Right hindlimb (tissue), 1 donor: Measurements from ENCODE around the gene CS.
A peak's percentile ranks its signal among the peaks of the same experiment; 100 is the strongest.

Source experiments
- DNase-seq: peaks from one replicate; pipeline ENCODE4 v3.0.0-alpha.2; 2018

CS gene

DNA sequence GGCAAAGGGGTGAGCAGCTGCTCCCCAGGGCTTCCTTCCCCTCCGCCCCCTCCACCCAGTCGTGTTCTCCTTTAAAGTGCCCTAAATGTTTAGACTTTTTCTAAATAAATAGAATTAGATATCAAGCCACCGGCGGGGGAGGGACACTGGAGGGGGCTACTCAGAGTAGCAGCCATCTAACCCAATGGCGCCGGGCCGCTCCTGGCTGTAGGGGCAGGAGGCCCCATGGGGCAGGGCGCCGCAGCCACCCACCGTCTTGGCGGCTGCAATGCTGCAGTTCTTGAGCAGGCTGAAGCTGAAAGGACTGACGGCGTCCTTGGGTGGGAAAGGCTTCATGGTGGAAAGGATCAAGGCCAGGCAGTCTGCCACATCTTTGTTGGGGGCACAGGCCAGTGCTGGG, 57.1 kb downstream of the CS start:
- no peak for DNase-seq

DNA sequence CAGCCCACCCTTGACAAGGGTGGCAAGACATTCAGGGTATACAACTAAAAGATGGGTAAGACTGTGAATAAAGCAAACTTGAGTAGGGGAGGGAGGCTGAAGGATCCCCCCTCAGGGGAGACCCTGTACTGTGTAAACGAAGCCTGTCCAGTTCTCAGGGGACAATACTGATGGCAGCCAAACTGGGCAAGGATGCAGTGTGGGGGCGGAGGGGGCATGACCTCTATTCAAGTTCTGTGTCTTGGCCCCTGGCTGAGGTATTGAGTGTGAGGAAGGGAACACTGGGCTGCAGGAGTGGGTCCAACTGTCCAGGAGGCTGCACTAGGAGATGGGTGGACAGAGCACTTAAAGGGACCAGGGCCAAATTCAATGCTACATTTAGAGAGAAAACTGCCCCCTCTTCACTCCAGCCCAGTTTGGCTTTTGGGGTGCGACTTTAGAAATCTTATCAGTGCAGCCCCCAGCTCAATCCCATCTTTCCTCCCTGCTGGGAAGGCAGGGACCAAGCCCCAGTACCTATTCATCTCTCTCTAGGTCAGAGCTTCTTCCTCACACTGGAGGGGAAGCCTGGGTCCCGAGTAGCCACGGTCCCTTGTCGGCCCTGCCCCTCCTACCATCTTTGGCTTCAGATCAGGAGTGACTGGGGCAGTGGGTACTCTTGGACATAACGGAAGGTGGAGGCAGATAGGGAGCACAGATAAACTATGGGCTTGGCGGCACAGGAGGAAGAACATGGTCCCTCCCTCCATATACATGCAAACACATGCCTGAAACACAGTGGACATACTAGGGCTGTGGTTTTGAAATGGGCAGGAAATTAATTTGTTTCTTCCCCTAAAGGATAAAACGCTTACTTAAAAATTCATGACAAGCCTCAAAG, 58.5 kb downstream of the CS start:
- no peak for DNase-seq

DNA sequence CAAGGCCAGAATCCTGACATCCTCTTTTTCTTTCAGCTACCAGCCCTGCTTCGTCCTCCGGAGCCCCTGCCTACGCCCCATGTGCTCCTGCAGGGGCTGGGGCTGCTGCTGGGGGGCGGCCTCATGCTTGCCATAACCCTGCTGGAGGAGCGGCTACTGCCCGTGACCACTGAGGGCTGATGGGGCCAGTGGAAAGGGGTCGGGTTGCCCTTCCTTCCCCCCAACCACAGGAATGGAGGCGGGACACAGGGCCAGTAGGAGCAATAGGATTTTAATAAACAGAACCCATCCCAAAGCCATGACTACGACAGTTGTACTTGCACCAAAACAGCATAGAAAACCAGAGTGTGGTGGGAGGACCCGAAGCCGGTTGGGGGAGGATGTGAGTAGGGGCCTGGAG, 62.6 kb downstream of the CS start:
- DNase-seq, result no peak

DNA sequence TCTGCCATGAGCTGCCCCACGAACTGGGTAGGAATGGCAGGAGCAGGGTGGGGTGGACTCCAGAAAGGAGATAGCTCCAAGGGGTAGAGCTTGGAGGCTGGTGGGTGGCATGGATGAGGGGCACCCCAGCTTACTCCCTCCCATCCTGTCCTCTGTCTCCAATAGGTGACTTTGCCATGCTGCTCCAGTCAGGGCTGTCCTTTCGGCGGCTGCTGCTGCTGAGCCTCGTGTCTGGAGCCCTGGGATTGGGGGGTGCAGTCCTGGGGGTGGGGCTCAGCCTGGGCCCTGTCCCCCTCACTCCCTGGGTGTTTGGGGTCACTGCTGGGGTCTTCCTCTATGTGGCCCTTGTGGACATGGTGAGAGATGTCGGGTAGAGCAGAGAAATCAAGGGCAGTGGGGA, 63.1 kb downstream of the CS start:
- DNase-seq, result no peak

DNA sequence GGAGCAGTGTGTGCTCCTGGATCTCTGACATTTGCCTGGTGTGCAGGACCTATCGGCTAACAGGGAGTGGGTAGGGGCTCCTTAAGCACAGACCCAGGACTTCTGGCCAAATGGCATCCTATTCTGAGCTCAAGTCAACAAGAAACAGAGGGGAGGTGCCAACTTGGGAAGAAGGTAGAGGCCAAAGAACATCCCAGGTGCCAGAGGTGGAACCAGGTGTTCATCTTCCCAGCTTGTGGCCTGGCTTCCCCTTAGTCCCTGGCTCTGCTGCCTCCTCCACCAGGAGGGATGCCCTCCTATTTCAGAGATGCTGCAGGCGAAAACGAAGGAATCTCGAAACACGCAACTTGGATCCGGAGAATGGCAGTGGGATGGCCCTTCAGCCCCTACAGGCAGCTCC, 64.0 kb downstream of the CS start:
- DNase-seq, result no peak

DNA sequence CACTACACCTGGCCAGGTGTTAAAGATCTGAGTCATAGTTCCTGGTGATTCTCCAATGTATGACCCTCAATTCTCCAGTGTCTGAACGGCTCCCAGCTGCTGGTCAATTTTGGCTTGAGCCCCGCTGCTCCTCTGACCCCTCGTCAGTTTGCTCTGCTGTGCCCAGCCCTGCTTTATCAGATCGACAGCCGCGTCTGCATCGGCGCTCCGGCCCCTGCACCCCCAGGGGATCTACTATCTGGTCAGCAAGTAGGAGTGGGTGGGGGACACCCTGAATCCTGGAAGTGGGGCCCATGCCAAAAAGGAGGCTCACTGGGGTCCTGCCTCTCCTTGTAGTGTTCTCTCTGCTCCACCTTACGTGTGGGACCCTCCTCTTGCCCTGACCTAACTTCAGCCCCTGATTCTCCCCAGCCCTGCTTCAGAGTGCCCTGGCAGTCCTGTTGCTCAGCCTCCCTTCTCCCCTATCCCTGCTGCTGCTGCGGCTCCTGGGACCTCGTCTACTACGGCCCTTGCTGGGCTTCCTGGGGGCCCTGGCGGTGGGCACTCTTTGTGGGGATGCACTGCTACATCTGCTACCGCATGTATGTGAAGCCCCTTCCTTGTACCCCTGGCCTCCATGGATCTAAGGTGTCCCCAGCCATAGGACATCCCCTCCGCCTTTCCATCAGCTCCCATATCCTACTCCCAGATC, 65.2 kb downstream of the CS start:
- no peak for DNase-seq

DNA sequence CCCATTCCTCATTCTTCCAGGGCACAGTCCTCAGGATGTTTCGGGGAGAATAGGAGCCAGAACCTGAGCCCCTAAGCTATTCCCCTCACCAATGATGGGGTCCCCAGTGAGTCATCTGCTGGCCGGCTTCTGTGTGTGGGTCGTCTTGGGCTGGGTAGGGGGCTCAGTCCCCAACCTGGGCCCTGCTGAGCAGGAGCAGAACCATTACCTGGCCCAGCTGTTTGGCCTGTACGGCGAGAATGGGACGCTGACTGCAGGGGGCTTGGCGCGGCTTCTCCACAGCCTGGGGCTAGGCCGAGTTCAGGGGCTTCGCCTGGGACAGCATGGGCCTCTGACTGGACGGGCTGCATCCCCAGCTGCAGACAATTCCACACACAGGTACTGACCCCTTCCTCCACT, 68.9 kb downstream of the CS start:
- DNase-seq, result no peak

DNA sequence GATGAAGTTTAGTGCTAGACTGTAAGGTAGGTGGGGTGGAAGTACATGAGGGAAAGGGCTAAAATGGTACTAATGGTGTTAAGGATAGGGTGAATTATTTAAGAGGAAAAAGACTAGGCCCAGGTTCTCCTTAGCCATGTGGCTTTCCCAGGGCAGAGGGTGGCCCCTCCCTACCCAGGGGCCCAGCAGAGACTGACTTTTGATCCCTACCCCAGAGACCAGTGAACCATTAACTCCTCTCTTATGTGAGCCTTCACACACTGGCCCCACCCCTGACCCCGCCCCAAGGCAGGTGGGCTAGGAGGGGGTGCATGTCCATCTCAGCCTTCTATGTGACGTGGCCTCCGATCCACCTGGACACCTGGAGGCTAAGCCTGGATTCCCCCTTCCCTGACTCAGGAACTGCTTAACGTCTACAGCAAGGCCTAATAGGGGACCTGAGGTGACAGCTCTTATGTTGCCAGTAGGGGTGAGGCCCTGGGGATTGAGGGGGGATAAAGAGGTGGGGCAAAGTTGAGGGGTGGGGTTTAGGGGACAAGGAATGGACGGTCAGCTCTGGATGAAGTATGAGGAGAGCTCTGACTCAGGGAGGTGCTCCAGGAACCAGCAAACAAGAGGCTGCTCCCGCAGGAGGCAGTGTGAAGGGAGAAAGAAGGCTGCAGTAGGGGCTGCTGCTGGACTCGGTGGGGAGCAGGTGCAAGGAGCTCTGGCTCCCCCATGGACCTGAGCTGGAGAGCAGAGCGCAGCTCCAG, 69.5 kb downstream of the CS start:
- DNase-seq, result no peak

DNA sequence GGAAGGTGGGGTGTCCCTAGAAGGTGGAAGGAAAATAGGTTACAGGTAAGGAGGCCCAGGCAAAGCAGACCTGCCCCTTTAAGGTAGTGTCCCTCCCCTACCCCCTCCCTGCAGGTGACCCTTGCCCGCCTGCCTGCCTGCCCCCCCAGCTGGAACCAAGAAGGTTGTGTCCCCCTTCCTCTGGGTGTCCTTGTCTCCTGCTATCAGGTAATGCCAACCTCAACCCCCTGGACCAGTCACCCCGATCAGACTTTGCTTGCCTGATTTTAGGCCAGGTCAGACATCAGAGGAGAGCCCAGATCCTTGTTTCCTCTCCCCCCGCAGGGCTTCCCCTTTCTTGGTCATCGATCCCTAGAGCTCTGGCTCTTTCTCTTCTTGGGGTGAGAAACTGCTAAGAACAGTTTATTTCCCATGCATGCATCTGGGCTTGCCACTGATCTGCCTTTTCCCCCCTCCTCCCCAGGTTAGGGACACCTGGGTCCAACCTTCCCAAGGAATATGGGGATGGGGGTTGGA, 70.2 kb downstream of the CS start, which contains the start of gene SLC39A5:
Gene SLC39A5, plus strand, starts transcription at position 136 of the 516 bp plus-strand sequence. CDS start 1,224 bp downstream, outside the sequence.
- no peak for DNase-seq

DNA sequence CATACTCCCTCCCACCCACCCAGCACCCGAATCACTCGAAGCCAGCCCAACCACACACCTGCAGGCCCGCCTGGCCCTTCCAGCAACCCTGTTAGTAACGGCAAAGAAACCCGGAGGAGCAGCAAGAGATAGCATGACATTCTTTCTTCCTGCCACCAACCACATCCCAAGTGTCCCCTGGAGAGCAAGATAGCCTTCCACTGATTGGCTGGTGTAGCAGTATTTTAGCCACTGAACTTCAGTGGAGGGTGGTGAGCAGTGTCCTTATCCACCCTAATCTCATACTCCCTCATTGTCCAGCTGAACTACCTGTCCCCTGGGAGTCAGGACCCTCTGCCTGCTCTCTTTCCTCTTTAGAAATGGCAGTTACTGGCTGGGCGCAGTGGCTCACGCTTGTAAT, 71.0 kb downstream of the CS start:
- no peak for DNase-seq

DNA sequence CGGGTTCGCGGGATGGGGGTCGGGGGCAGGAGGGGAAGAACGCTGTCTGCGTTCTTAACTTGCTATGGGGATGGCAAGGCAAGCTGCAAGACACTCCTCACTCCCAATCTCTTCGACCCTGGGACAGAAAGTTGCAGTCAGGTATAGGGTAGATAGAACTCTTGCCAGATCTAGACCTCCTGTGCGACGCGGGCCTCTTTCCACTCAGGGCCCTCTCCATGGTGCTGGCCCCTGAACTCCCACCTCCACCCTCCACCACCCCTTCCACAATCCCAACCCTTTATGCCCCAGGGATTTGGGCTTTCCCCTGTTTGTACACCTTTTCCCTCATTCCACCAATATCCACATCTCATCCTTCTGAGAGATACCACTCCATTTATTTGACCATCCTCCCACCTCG, 75.2 kb downstream of the CS start:
- DNase-seq, result no peak

DNA sequence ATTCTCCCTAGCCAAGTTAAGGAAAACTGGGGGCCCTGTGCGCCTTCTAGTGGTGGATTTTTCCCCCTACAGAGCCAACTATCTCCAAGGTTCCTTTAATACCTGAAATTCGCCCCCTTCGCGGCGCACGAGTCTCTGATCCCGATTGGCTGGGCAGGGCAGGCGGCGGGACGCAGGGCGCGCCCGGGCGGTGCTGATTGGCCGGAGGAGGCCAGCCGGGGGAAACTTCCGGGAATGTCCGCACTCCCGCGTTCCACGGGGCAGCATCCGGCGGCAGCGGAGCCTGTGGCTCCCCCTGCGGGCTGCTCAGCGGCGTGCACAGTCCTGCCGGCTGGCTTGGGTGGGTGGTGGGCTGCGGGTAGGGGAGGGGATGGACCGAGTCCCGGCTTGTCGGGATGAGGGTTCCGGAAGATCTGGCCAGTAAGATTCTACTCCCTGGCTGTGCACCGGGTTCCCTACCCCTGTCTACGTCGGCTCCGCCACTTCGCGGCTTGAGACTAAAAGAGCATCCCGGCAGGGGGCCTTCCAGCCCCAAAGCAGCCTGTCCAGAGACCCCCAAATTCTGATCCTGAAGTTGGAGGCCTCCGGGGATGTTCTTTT, 75.9 kb downstream of the CS start, which contains the start of gene NABP2:
Gene NABP2, plus strand, starts transcription at position 241 of the 600 bp plus-strand sequence. CDS start 515 bp downstream, outside the sequence.
- peak; percentile 99 for DNase-seq

DNA sequence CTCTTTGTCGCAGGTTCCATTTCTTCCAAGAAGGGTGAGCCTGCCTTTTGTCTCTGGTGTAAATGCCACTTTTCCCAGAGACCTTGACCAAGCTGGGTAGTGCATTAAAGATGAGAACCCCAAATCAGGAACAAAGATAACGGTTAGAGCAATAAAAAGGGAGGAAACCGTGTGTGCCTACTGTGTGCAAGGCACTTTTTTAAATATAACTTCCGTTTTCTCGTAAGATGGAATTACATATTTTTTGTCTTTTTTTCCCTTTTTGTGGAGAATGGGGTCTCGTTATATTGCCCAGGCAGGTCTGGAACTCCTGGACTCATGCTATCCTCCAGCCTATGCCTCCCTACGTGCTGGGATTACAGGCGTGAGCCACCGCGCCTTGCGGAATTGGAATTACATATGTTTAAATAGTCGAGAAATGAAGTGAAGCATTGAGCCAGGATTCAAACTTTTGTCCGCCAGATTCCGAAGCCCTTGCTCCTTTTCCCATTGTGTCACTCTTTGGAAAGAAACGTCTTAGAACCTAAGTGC, 76.5 kb downstream of the CS start:
- no peak for DNase-seq

DNA sequence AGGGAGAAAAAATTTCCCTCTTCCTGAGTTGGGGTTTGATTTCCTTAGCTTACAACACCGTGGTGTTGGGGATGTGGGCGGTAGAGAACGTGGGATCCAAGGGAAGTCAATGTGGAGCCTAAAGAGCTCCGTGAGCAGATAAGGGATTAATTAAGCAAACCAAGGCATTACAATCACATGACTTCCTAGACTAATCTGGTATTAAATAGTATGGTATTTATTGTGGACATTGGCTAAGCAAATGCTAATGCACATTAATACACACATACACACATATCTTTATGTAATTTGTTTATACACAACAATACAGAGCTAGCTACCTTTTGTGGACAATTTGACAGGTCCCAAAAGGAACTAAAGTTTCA, 77.6 kb downstream of the CS start:
- DNase-seq, result no peak

DNA sequence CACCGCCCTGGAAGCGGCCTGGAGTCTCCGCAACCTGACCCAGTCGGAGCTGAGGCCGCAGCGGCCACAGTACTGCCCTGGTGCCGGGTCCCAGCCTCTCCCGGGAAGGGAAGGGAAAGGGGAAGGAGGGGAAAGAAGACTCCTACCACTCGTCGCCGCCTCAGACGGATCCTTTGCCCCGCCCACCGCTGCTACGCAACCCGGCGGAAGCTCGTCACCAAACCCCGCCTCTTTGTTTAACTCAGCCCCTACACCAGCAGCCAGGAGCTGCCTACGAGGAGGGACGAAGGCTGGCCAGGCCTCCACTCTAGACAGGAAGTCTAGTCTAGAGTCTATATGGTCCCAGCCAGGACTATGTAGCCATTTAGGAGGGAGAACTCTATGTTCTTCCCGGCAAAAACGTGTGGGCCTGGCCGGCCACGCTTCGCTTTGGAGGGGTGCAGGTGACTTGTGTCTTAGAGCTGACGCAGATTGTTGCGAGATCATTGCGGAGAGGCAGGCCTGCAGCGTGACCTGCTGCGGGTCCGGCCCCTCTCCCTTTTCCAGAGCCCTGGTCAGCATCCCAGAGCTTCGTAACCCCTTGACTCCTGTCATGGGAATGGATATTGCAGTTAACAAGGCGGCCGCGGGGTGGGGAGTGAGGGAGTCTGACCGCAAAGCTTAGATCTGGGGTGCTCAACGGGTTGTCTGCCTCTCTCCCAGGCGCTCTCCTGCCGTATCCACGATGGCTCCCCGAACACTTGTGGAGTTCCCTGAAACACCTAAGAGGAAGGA, 78.2 kb downstream of the CS start, which contains the start of gene RNF41:
Gene RNF41, minus strand, starts transcription at position 166 of the 774 bp plus-strand sequence. CDS start 7,875 bp downstream, outside the sequence.
- peak; percentile 99 for DNase-seq
